ENCODE results near the gene LKAAEAR1. TPM values are rescaled to one million over a fixed set of nuclear protein-coding genes. Genes with fewer than 3 reads are reported as not detected.

Gene LKAAEAR1
- polyA plus RNA-seq, 2 of the 4 experiments (the other 2 are of a cell fraction), result 0.14 to 0.56 TPM

GRCh38 chr20:64039293-64040160 is 44.7 kb downstream of the LKAAEAR1 start (continued):
- no peak for TF ChIP-seq CTCF (IDR thresholded peaks at IDR 0.05)
- no peak for TF ChIP-seq GATA3 (IDR thresholded peaks at IDR 0.05; ENCODE audit: borderline replicate concordance)
- TF ChIP-seq JUNB (IDR thresholded peaks at IDR 0.05), result no peak
- TF ChIP-seq HMGXB4 (CRISPR knock-in tag; IDR thresholded peaks at IDR 0.05; ENCODE audit: borderline replicate concordance), result no peak

GRCh38 chr20:64038565-64039292 is 45.5 kb downstream of the LKAAEAR1 start:
- H3K4me2 ChIP-seq, result peak overlapping the region; percentile 80
- DNase-seq (ENCODE audit: low read depth in 1 of 2, low spot score in 1 of 2) (peak; percentile 85 to 91), FAIRE-seq (no peak), ATAC-seq (peak; percentile 76 to 88)
- H3K4me1 ChIP-seq, result peaks cover 13% of the 10 kb centered on the region; the same call in 2 of the 3 replicates
- H3K4me3 ChIP-seq, result peak overlapping the region; percentile 48
- H3K27ac ChIP-seq, result peak overlapping the region; percentile 75 to 92
- ChIA-PET POLR2A (interaction anchor here (0.7 to 1.8 kb wide), 8 partner anchors 8 to 501 kb away, joined by 3 to 17 read pairs (median 4); partner anchors contain the start of genes ARFRP1, PRPF6, PTK6 and TCEA2), CTCF (interaction anchor here (0.6 to 7.1 kb wide), 43 partner anchors 8 to 501 kb away, joined by 3 to 143 read pairs (median 8); partner anchors contain the start of genes LKAAEAR1, OPRL1, PRPF6 and PTK6)
- WGBS (ENCODE audit: missing lambda C conversion rate), result 3% methylated on average over 22 of the region's 91 CpGs
- no peaks in the 10 kb centered on the region for H3K9me3 ChIP-seq
- TF ChIP-seq HOXB5 (CRISPR knock-in tag; IDR thresholded peaks at IDR 0.05) (0 out of 2 replicates have a peak, but pooled peaks have one; percentile 33), USF2 (IDR thresholded peaks at IDR 0.05) (no peak), MAFK (IDR thresholded peaks at IDR 0.05; ENCODE audit: partially characterized antibody) (no peak), ESRRA (IDR thresholded peaks at IDR 0.05; ENCODE audit: borderline replicate concordance, low read length) (no peak), FOSB (CRISPR knock-in tag; IDR thresholded peaks at IDR 0.05) (no peak), RAD21 (conservative IDR thresholded peaks at IDR 0.05 in 1 of 2, IDR thresholded peaks at IDR 0.05 in 1 of 2) (peak; percentile 52 to 68; a peak in 4 of 5 replicates), BCL3 (IDR thresholded peaks at IDR 0.05) (no peak), BHLHE40 (IDR thresholded peaks at IDR 0.05; ENCODE audit: low read depth, low read length) (no peak), CBX2 (IDR thresholded peaks at IDR 0.05; ENCODE audit: borderline replicate concordance, low read depth) (no peak), NPAS2 (CRISPR knock-in tag; IDR thresholded peaks at IDR 0.05; ENCODE audit: borderline replicate concordance) (no peak), SREBF2 (IDR thresholded peaks at IDR 0.05) (no peak), KDM5A (IDR thresholded peaks at IDR 0.05) (no peak; the same call in 1 of the 2 replicates), POLR2A (IDR thresholded peaks at IDR 0.05; ENCODE audit: low read length) (peak; percentile 19; the same call in 1 of the 2 replicates), HES2 (IDR thresholded peaks at IDR 0.05) (no peak), ZC3H11A (IDR thresholded peaks at IDR 0.05) (no peak), CHD2 (IDR thresholded peaks at IDR 0.05; ENCODE audit: low read length, partially characterized antibody) (no peak), ZSCAN20 (CRISPR knock-in tag; IDR thresholded peaks at IDR 0.05) (no peak), EHMT2 (IDR thresholded peaks at IDR 0.05; ENCODE audit: low read depth) (no peak), MYC (IDR thresholded peaks at IDR 0.05; ENCODE audit: borderline replicate concordance, low read length) (no peak), E2F6 (IDR thresholded peaks at IDR 0.05; ENCODE audit: borderline replicate concordance, low read depth) (peak; percentile 84), HOXB13 (CRISPR knock-in tag; IDR thresholded peaks at IDR 0.05; ENCODE audit: low read depth) (no peak), ZNF302 (CRISPR knock-in tag; IDR thresholded peaks at IDR 0.05) (no peak), CHD4 (IDR thresholded peaks at IDR 0.05; ENCODE audit: borderline replicate concordance) (no peak), EHF (CRISPR knock-in tag; IDR thresholded peaks at IDR 0.05) (no peak), MAX (IDR thresholded peaks at IDR 0.05) (peak; percentile 83), TP53 (CRISPR knock-in tag; IDR thresholded peaks at IDR 0.05) (0 out of 2 replicates have a peak, but pooled peaks have one; percentile 10)

Measured in A549 (cell line).